HFF-Myc (cell line): ENCODE data around the gene LTO1.

Experiments used
- DNase-seq: peaks from one replicate; pipeline ENCODE4 v3.0.0-alpha.2; 2011; ENCODE audit warnings: low read depth; ENCODE audit errors: extremely low read depth
- H3K4me3 ChIP-seq: replicated peaks from 2 replicates; pipeline ENCODE4 v1.5.1; 2011; ENCODE audit warnings: low read depth, mild to moderate bottlenecking, control low read depth, low read length
- TF ChIP-seq, protein P1 (sequence below): IDR thresholded peaks from 2 replicates; pipeline ENCODE4 v1.5.1; 2012; ENCODE audit warnings: mild to moderate bottlenecking, low read depth, low read length, control low read depth; ENCODE audit errors: missing control alignments

The LTO1 gene

DNA sequence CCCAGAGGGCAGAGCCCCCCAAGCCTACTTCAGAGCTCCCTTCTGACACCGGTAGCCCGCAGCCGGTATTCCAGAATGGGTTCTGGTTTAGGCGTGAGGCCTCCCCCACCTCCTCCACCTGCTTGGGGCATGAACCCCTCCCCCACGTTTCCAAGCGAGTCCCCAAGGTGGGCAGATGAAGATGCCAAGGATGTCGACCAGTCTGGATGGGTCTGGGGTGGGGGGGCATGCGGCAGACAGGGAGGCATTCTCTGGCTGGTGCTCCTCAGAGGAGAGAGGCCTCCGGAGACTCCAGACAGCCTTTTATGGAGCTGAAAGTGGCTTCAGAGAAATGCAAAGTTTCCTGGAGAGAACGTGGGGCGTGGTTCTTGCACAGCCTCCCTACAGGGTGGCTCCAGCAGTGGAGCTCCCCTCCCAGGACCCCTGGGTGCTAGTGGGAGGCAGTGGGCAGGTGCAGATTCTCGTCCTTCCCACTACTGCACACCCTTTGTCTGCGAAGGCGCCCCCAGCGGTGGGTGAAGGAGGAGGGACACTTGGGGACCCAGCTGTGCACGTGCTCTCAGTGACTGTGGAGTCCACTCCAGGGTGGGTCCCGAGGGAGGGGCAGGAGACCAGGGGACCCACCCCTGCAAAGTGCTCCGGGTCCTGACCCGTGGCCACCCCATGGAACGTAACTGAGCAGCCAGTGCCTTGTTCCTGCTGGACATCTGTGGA, 30.0 kb downstream of the LTO1 start:
- H3K4me3 ChIP-seq, result peak overlapping the region; percentile 99
- TF ChIP-seq, protein P1, sequence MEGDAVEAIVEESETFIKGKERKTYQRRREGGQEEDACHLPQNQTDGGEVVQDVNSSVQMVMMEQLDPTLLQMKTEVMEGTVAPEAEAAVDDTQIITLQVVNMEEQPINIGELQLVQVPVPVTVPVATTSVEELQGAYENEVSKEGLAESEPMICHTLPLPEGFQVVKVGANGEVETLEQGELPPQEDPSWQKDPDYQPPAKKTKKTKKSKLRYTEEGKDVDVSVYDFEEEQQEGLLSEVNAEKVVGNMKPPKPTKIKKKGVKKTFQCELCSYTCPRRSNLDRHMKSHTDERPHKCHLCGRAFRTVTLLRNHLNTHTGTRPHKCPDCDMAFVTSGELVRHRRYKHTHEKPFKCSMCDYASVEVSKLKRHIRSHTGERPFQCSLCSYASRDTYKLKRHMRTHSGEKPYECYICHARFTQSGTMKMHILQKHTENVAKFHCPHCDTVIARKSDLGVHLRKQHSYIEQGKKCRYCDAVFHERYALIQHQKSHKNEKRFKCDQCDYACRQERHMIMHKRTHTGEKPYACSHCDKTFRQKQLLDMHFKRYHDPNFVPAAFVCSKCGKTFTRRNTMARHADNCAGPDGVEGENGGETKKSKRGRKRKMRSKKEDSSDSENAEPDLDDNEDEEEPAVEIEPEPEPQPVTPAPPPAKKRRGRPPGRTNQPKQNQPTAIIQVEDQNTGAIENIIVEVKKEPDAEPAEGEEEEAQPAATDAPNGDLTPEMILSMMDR, result no peak
- no peak for DNase-seq

DNA sequence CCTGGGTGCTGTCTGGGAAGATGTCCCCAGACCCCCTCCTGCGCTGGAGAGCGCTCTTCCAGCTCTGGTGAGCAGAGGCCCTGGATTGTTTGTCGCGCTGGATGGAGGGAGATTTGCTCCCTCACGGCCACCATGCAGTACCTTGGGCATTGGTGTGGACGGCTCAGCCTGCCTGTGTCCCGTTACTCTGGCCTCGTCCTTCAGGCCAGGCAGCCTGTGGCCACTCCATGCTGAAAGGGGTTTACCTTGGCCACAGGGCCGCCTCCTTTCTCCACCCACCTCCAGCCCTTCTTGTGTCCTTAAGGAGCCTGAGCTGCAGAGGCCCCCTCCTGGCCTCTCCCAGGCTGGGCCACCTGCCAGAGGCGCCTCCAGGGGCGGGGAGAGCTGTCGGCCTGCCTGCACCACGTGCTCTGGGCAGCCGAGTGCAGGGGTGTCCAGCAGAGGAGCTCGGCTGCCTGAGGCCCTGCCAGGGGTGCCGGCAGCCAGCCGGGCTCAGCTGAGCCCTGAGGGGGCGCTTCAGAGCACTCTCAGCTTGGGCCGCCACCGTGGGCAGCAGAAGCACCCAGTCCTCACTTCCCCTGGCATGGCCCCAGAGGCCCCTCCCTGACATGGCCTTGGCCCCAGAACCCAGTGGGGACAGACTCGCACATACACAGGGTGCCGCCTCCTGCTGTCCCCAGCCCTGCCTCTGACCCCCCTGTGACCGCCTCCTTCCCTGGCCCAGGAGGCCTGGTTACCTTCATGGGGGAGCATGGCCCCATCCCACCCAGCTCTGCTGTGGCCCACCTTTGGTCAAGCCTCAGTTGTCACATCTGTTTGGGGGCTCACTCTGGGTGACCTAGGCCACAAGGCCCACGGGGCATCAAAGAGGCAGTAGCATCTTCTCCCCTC, 30.8 kb downstream of the LTO1 start:
- peak overlapping the region; percentile 99 for H3K4me3 ChIP-seq
- TF ChIP-seq, protein P1, result no peak
- no peak for DNase-seq

DNA sequence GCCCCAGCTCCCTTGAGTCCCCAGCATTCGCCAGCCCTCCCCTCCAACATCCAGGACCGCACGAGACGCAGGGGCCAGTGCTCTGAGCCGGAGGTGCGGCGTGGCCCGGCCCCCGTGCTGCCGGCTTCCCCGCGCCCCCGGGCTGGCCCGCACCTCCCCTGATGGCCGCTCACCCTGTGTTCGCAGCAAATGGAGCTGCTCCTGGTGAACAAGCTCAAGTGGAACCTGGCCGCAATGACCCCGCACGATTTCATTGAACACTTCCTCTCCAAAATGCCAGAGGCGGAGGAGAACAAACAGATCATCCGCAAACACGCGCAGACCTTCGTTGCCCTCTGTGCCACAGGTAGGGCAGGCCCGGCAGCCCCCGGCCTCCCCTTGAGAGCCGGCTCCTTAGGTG, 31.5 kb downstream of the LTO1 start:
- TF ChIP-seq, protein P1, result no peak
- peak overlapping the region; percentile 99 for H3K4me3 ChIP-seq
- no peak for DNase-seq

DNA sequence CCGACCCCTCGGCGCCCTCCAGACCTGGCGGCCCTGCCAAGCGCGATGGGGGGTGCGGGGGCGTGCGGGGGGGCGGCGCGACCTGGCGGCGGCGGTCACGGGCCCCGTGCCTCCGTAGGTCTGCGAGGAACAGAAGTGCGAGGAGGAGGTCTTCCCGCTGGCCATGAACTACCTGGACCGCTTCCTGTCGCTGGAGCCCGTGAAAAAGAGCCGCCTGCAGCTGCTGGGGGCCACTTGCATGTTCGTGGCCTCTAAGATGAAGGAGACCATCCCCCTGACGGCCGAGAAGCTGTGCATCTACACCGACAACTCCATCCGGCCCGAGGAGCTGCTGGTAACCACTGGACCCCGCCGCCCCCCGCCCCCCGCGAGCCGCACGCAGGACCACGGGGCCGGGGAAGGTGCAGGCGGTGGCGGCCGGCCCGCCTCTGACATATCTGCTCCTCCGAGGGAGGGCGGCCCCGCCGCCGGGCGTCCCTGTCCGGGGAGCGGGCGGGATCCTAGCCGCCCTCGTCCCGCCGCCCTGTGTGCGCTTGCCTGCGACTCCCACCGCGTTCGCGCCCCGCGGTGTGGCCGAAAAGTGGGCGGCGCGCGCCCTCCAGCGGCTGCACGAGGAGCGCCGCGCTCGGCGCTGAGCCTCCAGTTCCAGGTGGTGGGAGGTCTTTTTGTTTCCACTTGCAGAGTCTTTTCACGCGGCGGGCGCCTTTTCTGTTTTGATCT, 32.1 kb downstream of the LTO1 start:
- H3K4me3 ChIP-seq, result peak overlapping the region; percentile 99
- TF ChIP-seq, protein P1, result peak; percentile 65
- no peak for DNase-seq

DNA sequence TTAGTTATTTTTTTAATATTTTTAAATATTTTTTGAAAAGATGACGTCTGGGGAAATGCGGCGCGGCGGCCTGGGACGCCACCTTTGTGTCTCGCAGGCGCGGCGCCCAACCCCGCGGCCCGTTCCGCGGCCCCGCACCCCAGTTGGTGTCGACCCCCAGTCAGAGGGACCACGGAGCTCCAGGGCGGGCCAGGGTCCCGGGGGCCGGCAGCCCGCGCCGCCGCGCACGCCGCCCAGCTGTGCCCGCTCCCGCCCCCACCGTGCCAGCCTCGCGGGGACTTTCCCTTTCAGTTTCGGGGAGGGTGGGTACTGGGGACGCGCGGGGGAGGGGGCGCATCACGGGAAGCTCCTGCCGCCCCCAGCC, 32.6 kb downstream of the LTO1 start:
- peak overlapping the region; percentile 99 for H3K4me3 ChIP-seq
- DNase-seq, result no peak
- TF ChIP-seq, protein P1, result no peak

DNA sequence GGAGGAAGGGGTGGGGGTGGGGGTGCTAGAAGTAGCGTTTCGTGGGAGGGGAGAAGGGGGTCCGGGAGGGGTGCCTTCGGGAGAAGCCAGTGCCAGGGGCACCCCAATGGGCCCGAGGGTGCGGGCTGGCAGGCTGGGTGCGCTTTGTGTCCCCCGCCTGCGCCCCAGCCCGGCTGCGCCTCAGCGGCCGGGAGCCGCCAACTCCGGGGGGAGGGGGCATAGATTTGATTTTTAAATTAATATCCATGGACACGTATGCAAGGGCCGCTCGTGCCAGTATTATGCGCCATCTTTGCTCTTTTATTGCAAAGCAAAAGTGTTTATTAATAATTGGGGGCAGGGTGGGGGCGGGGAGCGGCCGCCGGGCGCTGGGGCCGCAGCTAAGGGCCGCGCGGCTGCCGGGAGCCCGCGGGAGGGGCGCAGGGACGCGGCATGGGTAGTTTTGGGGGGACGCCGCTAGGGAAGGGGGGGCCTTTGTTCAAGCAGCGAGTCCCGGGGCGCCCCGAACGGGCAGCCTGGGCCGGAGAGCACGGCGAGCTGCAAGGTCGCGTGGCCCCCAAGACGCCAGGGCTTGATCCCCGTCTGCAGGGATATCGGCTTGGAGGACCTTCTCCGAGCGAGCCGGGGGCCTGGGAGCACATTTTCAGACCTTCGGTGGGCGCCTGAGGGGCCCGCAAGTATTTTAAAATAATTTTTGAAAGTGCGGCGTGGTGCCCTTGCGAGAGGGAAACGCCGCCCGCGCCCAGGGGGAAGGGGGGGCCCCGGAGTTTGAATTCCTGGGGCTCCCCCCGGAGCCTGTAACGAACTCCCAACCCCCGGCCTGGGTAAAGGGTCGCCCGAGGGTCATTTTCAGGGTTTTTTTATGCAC, 33.2 kb downstream of the LTO1 start:
- no peak for DNase-seq
- peak overlapping the region; percentile 99 for H3K4me3 ChIP-seq
- TF ChIP-seq, protein P1, result no peak
